HepG2 (cell line): ENCODE measurements around the gene SNRPD3. TPM values are rescaled to one million over a fixed set of nuclear protein-coding genes. Genes with fewer than 3 reads are reported as not detected.
A peak's percentile ranks its signal among the peaks of the same experiment; 100 is the strongest.

Source experiments
- ATAC-seq: fragments of 200-7000 bp; cut with Tn5 transposase; 3 replicates; pipeline ENCODE4 v1.9.1; 2020; ENCODE audit warnings: mild to moderate bottlenecking, moderate library complexity
- BruUV-seq: library from RNA; stranded (reverse); fragments of 400-500 nt; replicated peaks from 2 replicates; lab custom pipeline; 2021; lab: Mats Ljungman, UMichigan
- CTCF ChIA-PET: fragments of 300-600 bp; formaldehyde crosslinking; extraction: SDS; loops from one replicate; lab custom pipeline; 2021; ENCODE audit warnings: low total read pairs, inconsistent platforms, low intra/inter-chr PET ratio; lab: Yijun Ruan, JAX
- POLR2A ChIA-PET: fragments of 350-600 bp; sonication (Branson Sonifier 250); formaldehyde crosslinking; loops from one replicate; lab custom pipeline; 2020; ENCODE audit warnings: antibody characterized with exemption, inconsistent platforms; lab: Yijun Ruan, JAX
- DNase-seq: peaks from one replicate; pipeline ENCODE4 v3.0.0-alpha.2; 2015; ENCODE audit warnings: low spot score
- FAIRE-seq: peaks from 3 replicates; lab custom pipeline; 2011; peaks lifted over from hg19 to GRCh38; lab: Jason Lieb, UNC
- H2AFZ ChIP-seq: one replicate; pipeline ENCODE4 v1.6.1; 2011; ENCODE audit warnings: low read length, inconsistent platforms
- H3K27ac ChIP-seq: fragments of 300-600 bp; 3 replicates; pipeline ENCODE4 v1.8.0; 2011; ENCODE audit warnings: mixed run types, mild to moderate bottlenecking, mixed read lengths, low read length, inconsistent platforms; ENCODE audit not compliant: insufficient read depth; ENCODE audit errors: extremely low read length
- H3K27me3 ChIP-seq, 2 experiments: fragments of 200-600 bp in 1 of 2; 2 replicates in 1 of 2; 3 replicates in 1 of 2; pipeline versions ENCODE4 v1.6.0 to v1.8.0; 2011; ENCODE audit warnings: low read length in 2 of 2, mild to moderate bottlenecking in 2 of 2, moderate library complexity in 2 of 2, inconsistent platforms in 1 of 2; ENCODE audit not compliant: insufficient read depth in 2 of 2, control insufficient read depth in 1 of 2
- H3K36me3 ChIP-seq, 2 experiments: fragments of 200-600 bp in 1 of 2; replicated peaks in 1 of 2; 2 replicates in 1 of 2; 3 replicates in 1 of 2; pipeline versions ENCODE4 v1.5.1 to v1.8.0; 2011; ENCODE audit warnings: low read length in 2 of 2, inconsistent platforms in 1 of 2; ENCODE audit not compliant: insufficient read depth in 2 of 2, control insufficient read depth in 1 of 2
- H3K4me1 ChIP-seq: 2 replicates; pipeline ENCODE4 v1.5.1; 2012; ENCODE audit warnings: low read length, inconsistent platforms; ENCODE audit not compliant: insufficient read depth
- H3K4me2 ChIP-seq: 2 replicates; pipeline ENCODE4 v1.6.0; 2011; ENCODE audit warnings: low read depth, low read length, inconsistent platforms
- H3K4me3 ChIP-seq, 3 experiments: fragments of 200-600 bp in 1 of 3; sonication (generic), shearing (Covaris generic) in 1 of 3; replicated peaks in 1 of 3; 2 replicates each; pipeline ENCODE4 v1.5.1; 2011 to 2016; ENCODE audit warnings: low read length in 3 of 3, inconsistent platforms in 2 of 3, low read depth in 2 of 3, mild to moderate bottlenecking in 2 of 3, control low read depth in 1 of 3, mixed read lengths in 1 of 3; ENCODE audit not compliant: insufficient read depth in 1 of 3
- H3K79me2 ChIP-seq: one replicate; pipeline ENCODE4 v1.6.1; 2011; ENCODE audit warnings: low read length, inconsistent platforms; ENCODE audit not compliant: insufficient read depth
- H3K9ac ChIP-seq: 2 replicates; pipeline ENCODE4 v1.6.0; 2011; ENCODE audit warnings: mild to moderate bottlenecking, low read depth, low read length, inconsistent platforms; ENCODE audit not compliant: insufficient read depth
- H3K9me3 ChIP-seq: 2 replicates; pipeline ENCODE4 v1.5.1; 2012; ENCODE audit warnings: mild to moderate bottlenecking, low read length
- H4K20me1 ChIP-seq: 2 replicates; pipeline ENCODE4 v1.6.0; 2011; ENCODE audit warnings: inconsistent platforms, mild to moderate bottlenecking, low read length, moderate library complexity; ENCODE audit not compliant: insufficient read depth
- AKNA ChIP-seq: sonication (generic); formaldehyde crosslinking; IDR thresholded peaks from 2 replicates; pipeline ENCODE4 v1.4.0; 2020; ENCODE audit warnings: missing genetic modification reagents, borderline replicate concordance
- CREBL2 ChIP-seq: sonication (generic); formaldehyde crosslinking; IDR thresholded peaks from 2 replicates; pipeline ENCODE4 v1.8.1; 2023; ENCODE audit warnings: missing genetic modification reagents, mild to moderate bottlenecking, borderline replicate concordance
- ETV6 ChIP-seq: sonication (generic); formaldehyde crosslinking; conservative IDR thresholded peaks from 2 replicates; pipeline ENCODE4 v1.4.0; 2020; ENCODE audit warnings: missing genetic modification reagents
- FOXK2 ChIP-seq: fragments of 450-650 bp; IDR thresholded peaks from 2 replicates; pipeline ENCODE4 v1.6.1; 2016
- IKZF4 ChIP-seq: sonication (generic); formaldehyde crosslinking; IDR thresholded peaks from 2 replicates; pipeline ENCODE4 v1.5.1; 2020; ENCODE audit warnings: borderline replicate concordance, mild to moderate bottlenecking, low read depth, missing genetic modification reagents; ENCODE audit errors: not compliant biosample characterization
- MAFK ChIP-seq, 2 experiments: IDR thresholded peaks in 1 of 2; conservative IDR thresholded peaks in 1 of 2; 2 replicates each; pipeline ENCODE4 v1.6.1; 2011; ENCODE audit warnings: improper control_type of control experiment in 2 of 2, low read length in 2 of 2
- ZFP36L1 ChIP-seq: sonication (generic); formaldehyde crosslinking; IDR thresholded peaks from 2 replicates; pipeline ENCODE4 v1.8.0; 2022; ENCODE audit warnings: mild to moderate bottlenecking, missing genetic modification reagents, moderate library complexity
- ZNF136 ChIP-seq: sonication (generic); formaldehyde crosslinking; IDR thresholded peaks from 2 replicates; pipeline ENCODE4 v1.8.1; 2022; ENCODE audit warnings: low read depth, mild to moderate bottlenecking, moderate library complexity, missing genetic modification reagents
- ZNF160 ChIP-seq: sonication (generic); formaldehyde crosslinking; IDR thresholded peaks from 2 replicates; pipeline ENCODE4 v1.8.0; 2022; ENCODE audit warnings: mild to moderate bottlenecking, inconsistent platforms, missing genetic modification reagents
- ZNF317 ChIP-seq: sonication (generic); formaldehyde crosslinking; IDR thresholded peaks from 2 replicates; pipeline ENCODE4 v1.5.0; 2020; ENCODE audit warnings: mild to moderate bottlenecking, missing genetic modification reagents
- ZNF431 ChIP-seq: sonication (generic); formaldehyde crosslinking; IDR thresholded peaks from 2 replicates; pipeline ENCODE4 v1.9.0; 2022; ENCODE audit warnings: missing genetic modification reagents, low read depth, mild to moderate bottlenecking, borderline replicate concordance
- ZNF574 ChIP-seq: sonication (generic); formaldehyde crosslinking; IDR thresholded peaks from 2 replicates; pipeline ENCODE4 v1.4.0; 2020; ENCODE audit warnings: missing genetic modification reagents
- whole genome bisulfite sequencing: methylation state at CpG from one replicate; pipeline ENCODE4 v1.1.6; 2017; ENCODE audit warnings: low lambda C conversion rate; 5-methylcytosine and 5-hydroxymethylcytosine counted together
- in situ Hi-C: cut with HindIII; loops from 2 replicates; pipeline ENCODE4 v1.10.0; 2017; ENCODE audit warnings: low pct_unique_long_range_greater_than_20kb; ENCODE audit not compliant: extremely low pct_ligation_motif_present
- intact Hi-C: fragments of 100-400 bp; cut with micrococcal nuclease; formaldehyde crosslinking; loops from one replicate; pipeline ENCODE4 v1.10.0; 2022; ENCODE audit not compliant: unreplicated experiment
- polyA plus RNA-seq, 8 experiments: library from polyadenylated mRNA; depleted of rRNA in 3 of 8; stranded (reverse) in 7 of 8; unstranded in 1 of 8; fragments of >200 nt; fragmentation: Illumina TruSeq in 4 of 8; extraction: Trizol in 4 of 8; gene quantifications; 2 replicates each; pipeline versions ENCODE4 v1.2.1 to v1.2.3, GENCODE V29; 2011 to 2016; ENCODE audit warnings: low read depth in 4 of 8, missing spikeins in 1 of 8, mixed read lengths in 1 of 8; ENCODE audit not compliant: insufficient read depth in 1 of 8
- total RNA-seq, 5 experiments: library from RNA; depleted of rRNA; stranded (reverse); fragments of >200 nt; fragmentation: Illumina TruSeq; extraction: Trizol; gene quantifications; 2 replicates each; pipeline ENCODE4 v1.2.3, GENCODE V29; 2016; ENCODE audit warnings: low read depth in 1 of 5

SNRPD3 gene
- total and polyA plus RNA-seq, 2 of the 13 experiments (the other 11 are each of a cell fraction or from before 2014, with no cell fraction given): 110 to 209 TPM

- TF ChIP-seq ZNF574 (CRISPR knock-in tag): no peak
These were observed 36.5 kb downstream of the SNRPD3 start (continued) for GRCh38 chr22:24592058-24592850.

GRCh38 chr22:24592851-24593558, 37.2 kb downstream of the SNRPD3 start, which contains the start of gene LRRC75B:
TSS of gene LRRC75B (minus strand) at chr22:24593073. CDS start at chr22:24593039, 34 bp downstream.
- CTCF ChIA-PET: no interaction called here
- H3K9ac ChIP-seq: peak within 1 kb of the TSS; percentile 94
- no peaks in the 10 kb centered on the region; a peak in 1 of 5 replicates for H3K27me3 ChIP-seq
- in situ Hi-C loops (loop anchor here (5.0 kb wide), 1 partner anchor 36 kb away; the partner anchor contains the start of genes GUCD1 and SNRPD3), intact Hi-C loops (no loop called here)
- H2AFZ ChIP-seq: no peak within 1 kb of the TSS
- peaks cover 5 to 7% of the 10 kb centered on the region in 2 experiments; a peak in 4 of 5 replicates for H3K36me3 ChIP-seq
- WGBS: 0% methylated on average over 4 of the region's 72 CpGs
- H3K4me2 ChIP-seq: peak within 1 kb of the TSS; percentile 99
- no TSS peak for BruUV-seq
- peaks cover 10% of the 10 kb centered on the region for H3K79me2 ChIP-seq
- no peak for FAIRE-seq
- ATAC-seq: peak; percentile 89
- H3K27ac ChIP-seq: peak within 1 kb of the TSS; percentile 97
- H3K4me3 ChIP-seq: peak within 1 kb of the TSS; percentile 79 to 88 (median 84)
- H3K9me3 ChIP-seq: no peaks in the 10 kb centered on the region
- no peaks in the 10 kb centered on the region for H4K20me1 ChIP-seq
- POLR2A ChIA-PET: interaction anchor here (0.7 to 5.7 kb wide), 17 partner anchors 9 to 88 kb away, joined by 3 to 76 read pairs (median 5); partner anchors contain the start of genes GGT1, GUCD1 and SNRPD3
- peak; percentile 85 for DNase-seq
- peaks cover 74% of the 10 kb centered on the region for H3K4me1 ChIP-seq
- TF ChIP-seq MAFK (conservative IDR thresholded peaks at IDR 0.05 in 1 of 2, IDR thresholded peaks at IDR 0.05 in 1 of 2; ENCODE audit: low read length in 2 of 2): no peak
- TF ChIP-seq FOXK2: no peak
- no peak for TF ChIP-seq IKZF4 (CRISPR knock-in tag)
- no peak for TF ChIP-seq ZNF317 (CRISPR knock-in tag)
- no peak for TF ChIP-seq ZNF160 (CRISPR knock-in tag)
- no peak for TF ChIP-seq ZNF136 (CRISPR knock-in tag)
- no peak for TF ChIP-seq AKNA (CRISPR knock-in tag)
- TF ChIP-seq ZNF431 (CRISPR knock-in tag): no peak
- TF ChIP-seq ETV6: no peak
- no peak for TF ChIP-seq ZFP36L1 (CRISPR knock-in tag)
- no peak for TF ChIP-seq CREBL2
